Osteoblast (primary cell): Measurements from ENCODE around the gene AKT3. TPM values are rescaled to one million over a fixed set of nuclear protein-coding genes. Genes with fewer than 3 reads are reported as not detected.

Experiments
- DNase-seq: peaks from one replicate; pipeline ENCODE4 v3.0.0; 2011; ENCODE audit warnings: low spot score, mixed read lengths; ENCODE audit not compliant: insufficient read length; ENCODE audit errors: missing footprints
- H2AFZ ChIP-seq: 2 replicates; pipeline ENCODE4 v1.6.0; 2011; ENCODE audit warnings: mild to moderate bottlenecking, low read length
- H3K27ac ChIP-seq: 2 replicates; pipeline ENCODE4 v1.5.1; 2011; ENCODE audit warnings: mild to moderate bottlenecking, low read depth, low read length, moderate library complexity
- H3K27me3 ChIP-seq: 2 replicates; pipeline ENCODE4 v1.6.0; 2012; ENCODE audit warnings: mild to moderate bottlenecking, control low read depth, inconsistent platforms, low read length, moderate library complexity; ENCODE audit not compliant: insufficient read depth
- H3K36me3 ChIP-seq: 2 replicates; pipeline ENCODE4 v1.5.1; 2011; ENCODE audit warnings: mild to moderate bottlenecking, low read length, control low read depth, moderate library complexity; ENCODE audit not compliant: insufficient read depth
- H3K4me1 ChIP-seq: 2 replicates; pipeline ENCODE4 v1.5.1; 2011; ENCODE audit warnings: mild to moderate bottlenecking, low read length, control low read depth, moderate library complexity; ENCODE audit not compliant: insufficient read depth
- H3K4me2 ChIP-seq: 2 replicates; pipeline ENCODE4 v1.6.0; 2011; ENCODE audit warnings: mild to moderate bottlenecking, low read length; ENCODE audit not compliant: insufficient read depth
- H3K4me3 ChIP-seq: fragments of 200-600 bp; sonication (generic); 3 replicates; pipeline ENCODE4 v1.5.1; 2012; ENCODE audit warnings: mild to moderate bottlenecking, low read length, inconsistent platforms; ENCODE audit not compliant: insufficient read depth
- H3K79me2 ChIP-seq: 2 replicates; pipeline ENCODE4 v1.6.0; 2012; ENCODE audit warnings: mild to moderate bottlenecking, low read length, control low read depth, inconsistent platforms; ENCODE audit not compliant: insufficient read depth
- H3K9me3 ChIP-seq: 2 replicates; pipeline ENCODE4 v1.5.1; 2011; ENCODE audit warnings: low read depth, low read length, control low read depth
- H4K20me1 ChIP-seq: 2 replicates; pipeline ENCODE4 v1.6.0; 2012; ENCODE audit warnings: mild to moderate bottlenecking, low read length, control low read depth; ENCODE audit not compliant: insufficient read depth
- total RNA-seq: library from RNA; depleted of rRNA; stranded (reverse); fragments of >200 nt; gene quantifications from 2 replicates; pipeline ENCODE4 v1.2.3, GENCODE V29; 2012
- TF ChIP-seq, protein P1 (sequence below): IDR thresholded peaks from 2 replicates; pipeline ENCODE4 v1.5.1; 2011; ENCODE audit warnings: mild to moderate bottlenecking, low read depth, low read length, moderate library complexity; ENCODE audit errors: extremely low read depth

The AKT3 gene
- total RNA-seq, 1 donor: 38.7 TPM

DNA sequence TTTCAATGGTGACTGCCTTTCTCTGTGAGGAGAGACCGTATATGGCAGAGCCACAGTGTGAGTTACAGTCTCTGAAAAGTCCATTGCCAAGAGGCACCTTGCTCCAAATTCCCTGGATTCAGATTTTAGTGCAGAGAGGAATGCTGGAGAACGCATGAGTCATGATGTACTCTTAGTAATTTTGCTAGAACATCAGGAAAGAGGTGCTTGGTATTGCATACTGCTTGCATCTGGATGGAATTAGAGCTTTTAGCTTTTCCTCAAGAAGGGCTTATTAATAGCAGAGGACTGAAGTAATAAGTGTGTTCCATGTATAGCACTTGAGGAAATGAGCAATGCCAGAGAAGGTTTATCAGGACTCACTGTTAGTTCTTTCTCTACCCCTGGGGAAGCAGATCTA, 40.5 kb upstream of the AKT3 start:
- Histone ChIP-seq H2AFZ (no peak overlapping the region), H3K9me3 (no peaks in the 10 kb centered on the region), H3K4me2 (no peak overlapping the region), H3K4me3 (no peak overlapping the region), H4K20me1 (no peaks in the 10 kb centered on the region), H3K27ac (no peak overlapping the region), H3K36me3 (no peaks in the 10 kb centered on the region), H3K27me3 (peaks cover 2% of the 10 kb centered on the region), H3K79me2 (no peaks in the 10 kb centered on the region), H3K4me1 (no peaks in the 10 kb centered on the region)
- DNase-seq: peak; percentile 66
- TF ChIP-seq, protein P1, sequence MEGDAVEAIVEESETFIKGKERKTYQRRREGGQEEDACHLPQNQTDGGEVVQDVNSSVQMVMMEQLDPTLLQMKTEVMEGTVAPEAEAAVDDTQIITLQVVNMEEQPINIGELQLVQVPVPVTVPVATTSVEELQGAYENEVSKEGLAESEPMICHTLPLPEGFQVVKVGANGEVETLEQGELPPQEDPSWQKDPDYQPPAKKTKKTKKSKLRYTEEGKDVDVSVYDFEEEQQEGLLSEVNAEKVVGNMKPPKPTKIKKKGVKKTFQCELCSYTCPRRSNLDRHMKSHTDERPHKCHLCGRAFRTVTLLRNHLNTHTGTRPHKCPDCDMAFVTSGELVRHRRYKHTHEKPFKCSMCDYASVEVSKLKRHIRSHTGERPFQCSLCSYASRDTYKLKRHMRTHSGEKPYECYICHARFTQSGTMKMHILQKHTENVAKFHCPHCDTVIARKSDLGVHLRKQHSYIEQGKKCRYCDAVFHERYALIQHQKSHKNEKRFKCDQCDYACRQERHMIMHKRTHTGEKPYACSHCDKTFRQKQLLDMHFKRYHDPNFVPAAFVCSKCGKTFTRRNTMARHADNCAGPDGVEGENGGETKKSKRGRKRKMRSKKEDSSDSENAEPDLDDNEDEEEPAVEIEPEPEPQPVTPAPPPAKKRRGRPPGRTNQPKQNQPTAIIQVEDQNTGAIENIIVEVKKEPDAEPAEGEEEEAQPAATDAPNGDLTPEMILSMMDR: no peak

DNA sequence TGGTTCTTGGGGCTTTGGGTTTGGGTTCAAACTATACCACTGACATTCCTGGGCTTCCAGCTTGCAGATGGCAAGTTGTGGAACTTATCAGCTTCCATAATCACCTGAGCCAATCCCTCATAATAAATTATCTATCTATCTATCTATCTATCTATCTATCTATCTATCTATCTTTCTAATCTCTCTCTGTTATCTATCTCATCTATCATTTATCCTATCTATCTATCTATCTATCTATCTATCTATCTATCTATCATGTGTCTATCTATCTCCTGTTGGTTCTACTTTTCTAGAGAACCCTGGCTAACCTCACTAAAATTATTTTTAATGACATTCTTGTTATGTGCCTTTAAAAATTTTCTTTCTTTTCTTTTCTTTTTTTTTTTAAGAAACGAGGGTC, 35.8 kb upstream of the AKT3 start:
- H3K36me3 ChIP-seq: no peaks in the 10 kb centered on the region
- no peaks in the 10 kb centered on the region for H4K20me1 ChIP-seq
- no peaks in the 10 kb centered on the region for H3K27me3 ChIP-seq
- H3K4me3 ChIP-seq: no peak overlapping the region
- H3K4me2 ChIP-seq: no peak overlapping the region
- H3K9me3 ChIP-seq: no peaks in the 10 kb centered on the region
- no peak overlapping the region for H3K27ac ChIP-seq
- no peak overlapping the region for H2AFZ ChIP-seq
- no peaks in the 10 kb centered on the region for H3K79me2 ChIP-seq
- peaks cover 10% of the 10 kb centered on the region for H3K4me1 ChIP-seq
- no peak for DNase-seq
- TF ChIP-seq, protein P1: no peak

DNA sequence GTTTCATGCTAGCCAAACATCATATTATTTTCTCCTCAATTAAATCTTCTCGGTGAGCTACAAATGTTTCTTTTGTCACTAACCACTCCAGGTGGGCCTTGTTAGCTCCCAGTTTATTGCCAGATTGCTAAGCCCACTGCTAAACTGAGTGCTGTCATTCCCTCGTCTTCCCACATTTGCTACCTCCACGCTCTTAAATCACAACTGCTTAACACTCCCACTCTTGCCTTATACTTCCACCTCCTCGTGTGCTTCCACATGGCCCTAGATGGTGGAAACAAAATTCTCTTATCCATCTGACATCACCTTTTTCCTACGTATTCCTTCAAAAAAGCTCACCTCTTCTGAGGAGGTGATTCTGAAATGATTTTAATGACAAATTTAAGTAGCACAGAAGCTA, 34.6 kb upstream of the AKT3 start:
- Histone ChIP-seq H3K79me2 (no peaks in the 10 kb centered on the region), H3K4me3 (no peak overlapping the region), H3K27ac (no peak overlapping the region), H4K20me1 (no peaks in the 10 kb centered on the region), H2AFZ (no peak overlapping the region), H3K4me1 (peaks cover 10% of the 10 kb centered on the region), H3K4me2 (no peak overlapping the region), H3K27me3 (no peaks in the 10 kb centered on the region), H3K36me3 (no peaks in the 10 kb centered on the region), H3K9me3 (no peaks in the 10 kb centered on the region)
- no peak for DNase-seq
- TF ChIP-seq, protein P1: no peak

DNA sequence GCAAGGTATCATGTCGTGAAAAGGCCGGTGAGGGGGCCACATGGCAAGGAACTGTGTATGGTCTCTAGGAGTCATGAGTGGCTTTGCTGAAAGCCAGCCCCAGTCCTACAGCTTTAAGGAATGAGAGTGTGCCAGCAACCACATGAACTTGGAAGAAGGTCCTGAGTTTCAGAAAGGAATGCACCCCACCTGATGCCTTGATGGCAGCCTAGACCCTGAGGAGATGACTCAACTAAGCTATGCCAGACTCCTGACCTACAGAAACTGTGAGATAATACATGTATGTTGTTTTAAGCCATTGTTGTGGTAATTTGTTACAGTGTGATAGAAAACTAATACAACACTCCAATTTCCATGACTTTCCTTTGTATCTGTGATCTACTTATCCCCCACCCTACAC, 33.5 kb upstream of the AKT3 start:
- no peak overlapping the region for H3K27ac ChIP-seq
- H2AFZ ChIP-seq: no peak overlapping the region
- TF ChIP-seq, protein P1: no peak
- H3K27me3 ChIP-seq: no peaks in the 10 kb centered on the region
- H3K4me3 ChIP-seq: no peak overlapping the region
- DNase-seq: peak; percentile 87
- no peaks in the 10 kb centered on the region for H3K9me3 ChIP-seq
- no peaks in the 10 kb centered on the region for H4K20me1 ChIP-seq
- no peak overlapping the region for H3K4me2 ChIP-seq
- H3K4me1 ChIP-seq: peaks cover 10% of the 10 kb centered on the region
- no peaks in the 10 kb centered on the region for H3K36me3 ChIP-seq
- H3K79me2 ChIP-seq: no peaks in the 10 kb centered on the region
